HL-60 (cell line): Measurements from ENCODE around the gene FAHD2A.

Experiments used
- DNase-seq, 2 experiments: peaks; one replicate each; pipeline ENCODE4 v3.0.0-alpha.2; 2010 to 2020; ENCODE audit warnings: low read depth in 1 of 2, low spot score in 1 of 2
- H3K27ac ChIP-seq: fragments of 250-450 bp; sonication (Bioruptor Pico); replicated peaks from 2 replicates; pipeline ENCODE4 v1.5.1; 2020; ENCODE audit warnings: mild to moderate bottlenecking, moderate library complexity
- H3K27me3 ChIP-seq: fragments of 250-450 bp; sonication (Bioruptor Pico); 2 replicates; pipeline ENCODE4 v1.5.1; 2021; ENCODE audit warnings: mild to moderate bottlenecking, moderate library complexity; ENCODE audit not compliant: insufficient read depth, poor library complexity, severe bottlenecking
- H3K4me3 ChIP-seq: replicated peaks from 2 replicates; pipeline ENCODE4 v1.5.1; 2011; ENCODE audit warnings: mild to moderate bottlenecking, control low read depth, low read length; ENCODE audit not compliant: insufficient read depth
- GABPA ChIP-seq: IDR thresholded peaks from 2 replicates; pipeline ENCODE4 v1.6.1; 2012; ENCODE audit warnings: low read depth
- POLR2AphosphoS5 ChIP-seq: IDR thresholded peaks from 2 replicates; pipeline ENCODE4 v1.6.1; 2012; ENCODE audit warnings: low read depth
- SPI1 ChIP-seq: IDR thresholded peaks from 2 replicates; pipeline ENCODE4 v1.6.1; 2012; ENCODE audit warnings: low read depth, mild to moderate bottlenecking, borderline replicate concordance
- TF ChIP-seq, protein P1 (sequence below): IDR thresholded peaks from one replicate; pipeline ENCODE4 v1.5.1; 2011; ENCODE audit warnings: low read length, control low read depth, inconsistent platforms; ENCODE audit not compliant: insufficient read depth
- TF ChIP-seq, protein P2 (sequence below): IDR thresholded peaks from 2 replicates; pipeline ENCODE4 v1.6.1; 2012; ENCODE audit warnings: low read depth; ENCODE audit not compliant: insufficient replicate concordance

The FAHD2A gene

DNA sequence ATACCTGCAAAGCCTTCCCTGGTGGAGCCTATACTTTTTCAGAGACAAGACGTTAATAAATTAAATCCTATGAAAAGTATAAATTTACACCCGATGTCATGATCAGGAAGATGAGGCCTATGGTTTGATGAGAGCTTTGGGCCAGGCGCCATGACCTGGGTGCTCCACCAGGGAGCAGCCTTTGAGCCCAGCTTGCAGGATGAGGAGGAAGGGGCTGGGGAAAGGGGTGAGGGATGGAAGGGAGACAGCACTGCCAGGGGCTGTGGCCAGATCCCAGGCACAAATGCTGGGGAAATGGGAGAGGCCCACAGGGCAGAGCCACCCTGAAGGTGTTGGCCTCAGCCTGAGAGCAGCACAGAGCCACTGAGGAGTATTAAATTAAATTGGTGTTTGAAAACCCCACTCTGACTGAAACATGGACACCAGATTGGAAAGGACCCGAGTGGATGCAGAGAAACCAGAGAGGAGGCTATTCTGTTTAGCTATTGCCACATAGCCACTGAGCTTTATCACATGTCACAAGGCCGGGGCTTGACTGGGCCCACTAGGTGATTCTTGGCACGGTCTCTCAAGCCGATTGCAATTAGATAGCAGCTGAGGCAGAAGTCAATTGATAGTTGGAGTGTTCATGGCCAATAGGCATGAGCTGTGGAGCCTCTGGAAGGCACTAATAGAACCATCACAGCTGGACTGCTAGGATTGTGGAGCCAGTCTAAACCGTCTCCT, 9.6 kb upstream of the FAHD2A start:
- DNase-seq = no peak
- no peak for TF ChIP-seq GABPA
- no peak for TF ChIP-seq SPI1
- TF ChIP-seq, protein P1, sequence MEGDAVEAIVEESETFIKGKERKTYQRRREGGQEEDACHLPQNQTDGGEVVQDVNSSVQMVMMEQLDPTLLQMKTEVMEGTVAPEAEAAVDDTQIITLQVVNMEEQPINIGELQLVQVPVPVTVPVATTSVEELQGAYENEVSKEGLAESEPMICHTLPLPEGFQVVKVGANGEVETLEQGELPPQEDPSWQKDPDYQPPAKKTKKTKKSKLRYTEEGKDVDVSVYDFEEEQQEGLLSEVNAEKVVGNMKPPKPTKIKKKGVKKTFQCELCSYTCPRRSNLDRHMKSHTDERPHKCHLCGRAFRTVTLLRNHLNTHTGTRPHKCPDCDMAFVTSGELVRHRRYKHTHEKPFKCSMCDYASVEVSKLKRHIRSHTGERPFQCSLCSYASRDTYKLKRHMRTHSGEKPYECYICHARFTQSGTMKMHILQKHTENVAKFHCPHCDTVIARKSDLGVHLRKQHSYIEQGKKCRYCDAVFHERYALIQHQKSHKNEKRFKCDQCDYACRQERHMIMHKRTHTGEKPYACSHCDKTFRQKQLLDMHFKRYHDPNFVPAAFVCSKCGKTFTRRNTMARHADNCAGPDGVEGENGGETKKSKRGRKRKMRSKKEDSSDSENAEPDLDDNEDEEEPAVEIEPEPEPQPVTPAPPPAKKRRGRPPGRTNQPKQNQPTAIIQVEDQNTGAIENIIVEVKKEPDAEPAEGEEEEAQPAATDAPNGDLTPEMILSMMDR = no peak
- TF ChIP-seq POLR2AphosphoS5 = no peak
- TF ChIP-seq, protein P2, sequence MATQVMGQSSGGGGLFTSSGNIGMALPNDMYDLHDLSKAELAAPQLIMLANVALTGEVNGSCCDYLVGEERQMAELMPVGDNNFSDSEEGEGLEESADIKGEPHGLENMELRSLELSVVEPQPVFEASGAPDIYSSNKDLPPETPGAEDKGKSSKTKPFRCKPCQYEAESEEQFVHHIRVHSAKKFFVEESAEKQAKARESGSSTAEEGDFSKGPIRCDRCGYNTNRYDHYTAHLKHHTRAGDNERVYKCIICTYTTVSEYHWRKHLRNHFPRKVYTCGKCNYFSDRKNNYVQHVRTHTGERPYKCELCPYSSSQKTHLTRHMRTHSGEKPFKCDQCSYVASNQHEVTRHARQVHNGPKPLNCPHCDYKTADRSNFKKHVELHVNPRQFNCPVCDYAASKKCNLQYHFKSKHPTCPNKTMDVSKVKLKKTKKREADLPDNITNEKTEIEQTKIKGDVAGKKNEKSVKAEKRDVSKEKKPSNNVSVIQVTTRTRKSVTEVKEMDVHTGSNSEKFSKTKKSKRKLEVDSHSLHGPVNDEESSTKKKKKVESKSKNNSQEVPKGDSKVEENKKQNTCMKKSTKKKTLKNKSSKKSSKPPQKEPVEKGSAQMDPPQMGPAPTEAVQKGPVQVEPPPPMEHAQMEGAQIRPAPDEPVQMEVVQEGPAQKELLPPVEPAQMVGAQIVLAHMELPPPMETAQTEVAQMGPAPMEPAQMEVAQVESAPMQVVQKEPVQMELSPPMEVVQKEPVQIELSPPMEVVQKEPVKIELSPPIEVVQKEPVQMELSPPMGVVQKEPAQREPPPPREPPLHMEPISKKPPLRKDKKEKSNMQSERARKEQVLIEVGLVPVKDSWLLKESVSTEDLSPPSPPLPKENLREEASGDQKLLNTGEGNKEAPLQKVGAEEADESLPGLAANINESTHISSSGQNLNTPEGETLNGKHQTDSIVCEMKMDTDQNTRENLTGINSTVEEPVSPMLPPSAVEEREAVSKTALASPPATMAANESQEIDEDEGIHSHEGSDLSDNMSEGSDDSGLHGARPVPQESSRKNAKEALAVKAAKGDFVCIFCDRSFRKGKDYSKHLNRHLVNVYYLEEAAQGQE = no peak

DNA sequence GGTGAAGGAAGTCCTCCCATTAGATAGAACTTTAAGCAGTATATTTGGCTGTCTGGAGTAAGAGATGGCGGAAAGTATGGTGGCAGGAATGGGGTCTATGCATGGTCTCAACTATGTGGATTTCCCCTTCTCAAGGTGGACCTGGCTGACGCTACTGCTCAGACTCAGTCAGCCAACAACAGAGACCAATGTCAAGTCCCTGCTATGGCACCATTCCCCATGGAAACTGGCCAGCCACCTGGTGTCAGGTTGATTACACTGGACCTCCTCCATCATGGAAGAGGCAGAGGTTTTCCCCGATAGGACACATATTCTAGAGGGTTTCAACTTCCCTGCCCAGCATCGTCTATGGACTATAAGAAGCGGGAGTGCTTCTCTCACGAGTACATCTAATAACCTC, 8.6 kb upstream of the FAHD2A start:
- TF ChIP-seq SPI1 (no peak), POLR2AphosphoS5 (no peak), GABPA (no peak)
- TF ChIP-seq, protein P2 = no peak
- TF ChIP-seq, protein P1 = no peak

More for the DNA sequence above, 9.6 kb upstream of the FAHD2A start:
- Histone ChIP-seq H3K4me3 (no peak overlapping the region), H3K27me3 (no peaks in the 10 kb centered on the region), H3K27ac (no peak overlapping the region)

DNA sequence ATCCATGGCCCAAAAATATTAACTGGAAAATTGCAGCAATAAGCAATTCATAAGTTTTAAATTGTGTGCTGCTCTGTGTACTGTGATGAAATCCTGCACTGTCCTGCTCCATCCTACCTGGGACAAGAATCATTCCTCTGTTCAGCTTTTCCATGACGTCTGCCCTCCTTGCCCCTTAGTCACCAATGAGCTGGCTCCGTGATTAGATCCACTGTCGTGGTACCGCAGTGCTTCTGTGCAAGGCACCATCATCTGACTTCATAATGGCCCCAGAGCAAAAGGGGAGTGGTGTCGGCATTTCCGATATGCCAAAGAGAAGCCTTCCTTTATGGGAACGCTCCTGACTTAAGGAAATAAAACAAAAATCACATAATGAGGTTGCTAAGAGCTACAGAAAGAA, 3.4 kb upstream of the FAHD2A start:
- no peak overlapping the region for H3K4me3 ChIP-seq
- TF ChIP-seq POLR2AphosphoS5 (no peak), SPI1 (no peak), GABPA (no peak)
- TF ChIP-seq, protein P1 = no peak
- TF ChIP-seq, protein P2 = no peak
- H3K27ac ChIP-seq = no peak overlapping the region
- DNase-seq = no peak
- no peaks in the 10 kb centered on the region for H3K27me3 ChIP-seq

More for the DNA sequence above, 8.6 kb upstream of the FAHD2A start:
- DNase-seq = no peak
- Histone ChIP-seq H3K27me3 (no peaks in the 10 kb centered on the region), H3K27ac (no peak overlapping the region), H3K4me3 (no peak overlapping the region)
